Neutrophil (primary cell): Measurements from ENCODE around the gene PACSIN3.

Experiments used
- H3K27ac ChIP-seq: fragments of 200-600 bp; sonication (generic); 2 replicates; pipeline ENCODE4 v1.5.1; 2016; ENCODE audit warnings: mild to moderate bottlenecking, moderate library complexity
- H3K27me3 ChIP-seq: fragments of 200-600 bp; sonication (generic); 2 replicates; pipeline ENCODE4 v1.6.0; 2016; ENCODE audit warnings: mild to moderate bottlenecking
- H3K36me3 ChIP-seq: fragments of 200-600 bp; sonication (generic); 2 replicates; pipeline ENCODE4 v1.5.1; 2017
- H3K4me1 ChIP-seq, 2 experiments: fragments of 200-600 bp in 1 of 2; sonication (generic) in 1 of 2; 1 replicate in 1 of 2; 2 replicates in 1 of 2; pipeline versions ENCODE4 v1.5.1 to v1.6.1; 2013 to 2016; ENCODE audit warnings: low read depth in 1 of 2, low read length in 1 of 2, mild to moderate bottlenecking in 1 of 2, moderate library complexity in 1 of 2; ENCODE audit not compliant: control insufficient read depth in 1 of 2, insufficient read depth in 1 of 2
- H3K4me3 ChIP-seq, 2 experiments: fragments of 200-600 bp in 1 of 2; sonication (generic) in 1 of 2; 1 replicate in 1 of 2; 2 replicates in 1 of 2; pipeline ENCODE4 v1.5.1; 2013 to 2016; ENCODE audit warnings: low read depth in 1 of 2, low read length in 1 of 2, mild to moderate bottlenecking in 1 of 2, moderate library complexity in 1 of 2
- H3K9me3 ChIP-seq: fragments of 200-600 bp; sonication (generic); 2 replicates; pipeline ENCODE4 v1.5.1; 2016
- TF ChIP-seq, protein P1 (sequence below): fragments of 200-600 bp; sonication (generic); IDR thresholded peaks from 2 replicates; pipeline ENCODE4 v1.5.1; 2016; ENCODE audit warnings: antibody characterized with exemption

The PACSIN3 gene

DNA sequence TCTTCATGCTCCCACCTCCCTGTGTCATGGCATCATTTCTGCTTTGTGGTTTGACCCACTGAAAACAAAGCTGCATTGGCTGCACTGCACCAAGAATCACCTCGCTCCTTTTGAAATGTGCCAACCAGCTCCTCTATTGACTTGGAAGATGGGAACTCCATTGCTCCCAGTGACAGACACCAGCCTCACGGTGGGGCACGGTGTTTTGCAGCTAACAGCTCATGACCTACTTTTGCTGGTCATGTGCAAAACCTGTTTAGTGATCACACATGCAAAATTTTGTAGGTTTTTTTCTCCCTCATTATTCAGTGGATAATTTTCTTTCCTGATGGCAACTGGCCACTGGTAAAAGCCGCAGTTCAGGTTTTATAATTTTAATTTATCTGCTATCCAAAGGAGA is 46.4 kb downstream of the PACSIN3 start:
- Histone ChIP-seq H3K36me3 (no peaks in the 10 kb centered on the region), H3K9me3 (no peaks in the 10 kb centered on the region), H3K4me1 (peaks cover 0 to 4% of the 10 kb centered on the region in 2 experiments), H3K4me3 (no peak overlapping the region), H3K27ac (no peak overlapping the region), H3K27me3 (no peaks in the 10 kb centered on the region)
- TF ChIP-seq, protein P1, sequence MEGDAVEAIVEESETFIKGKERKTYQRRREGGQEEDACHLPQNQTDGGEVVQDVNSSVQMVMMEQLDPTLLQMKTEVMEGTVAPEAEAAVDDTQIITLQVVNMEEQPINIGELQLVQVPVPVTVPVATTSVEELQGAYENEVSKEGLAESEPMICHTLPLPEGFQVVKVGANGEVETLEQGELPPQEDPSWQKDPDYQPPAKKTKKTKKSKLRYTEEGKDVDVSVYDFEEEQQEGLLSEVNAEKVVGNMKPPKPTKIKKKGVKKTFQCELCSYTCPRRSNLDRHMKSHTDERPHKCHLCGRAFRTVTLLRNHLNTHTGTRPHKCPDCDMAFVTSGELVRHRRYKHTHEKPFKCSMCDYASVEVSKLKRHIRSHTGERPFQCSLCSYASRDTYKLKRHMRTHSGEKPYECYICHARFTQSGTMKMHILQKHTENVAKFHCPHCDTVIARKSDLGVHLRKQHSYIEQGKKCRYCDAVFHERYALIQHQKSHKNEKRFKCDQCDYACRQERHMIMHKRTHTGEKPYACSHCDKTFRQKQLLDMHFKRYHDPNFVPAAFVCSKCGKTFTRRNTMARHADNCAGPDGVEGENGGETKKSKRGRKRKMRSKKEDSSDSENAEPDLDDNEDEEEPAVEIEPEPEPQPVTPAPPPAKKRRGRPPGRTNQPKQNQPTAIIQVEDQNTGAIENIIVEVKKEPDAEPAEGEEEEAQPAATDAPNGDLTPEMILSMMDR, result no peak

DNA sequence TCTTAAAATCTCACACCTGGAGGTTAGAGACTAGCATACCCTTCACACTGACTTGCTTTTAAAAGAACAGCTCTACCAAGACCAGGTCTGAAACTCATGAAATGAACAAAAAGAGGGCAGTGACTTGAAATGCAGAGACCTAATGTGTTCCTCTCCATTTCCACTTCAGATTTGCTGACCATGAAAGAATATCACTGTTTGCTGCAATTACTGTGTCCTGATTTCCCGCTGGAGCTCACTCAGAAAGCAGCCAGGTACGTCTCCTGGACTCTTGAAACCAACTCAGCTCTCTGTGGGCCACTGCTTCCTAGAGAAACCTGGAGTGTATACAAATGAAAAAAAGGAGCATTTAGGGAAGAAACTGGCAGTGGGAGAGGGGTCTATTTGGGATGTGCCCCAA is 48.8 kb downstream of the PACSIN3 start:
- Histone ChIP-seq H3K9me3 (no peaks in the 10 kb centered on the region), H3K4me1 (peaks cover 0 to 4% of the 10 kb centered on the region in 2 experiments), H3K36me3 (no peaks in the 10 kb centered on the region), H3K27me3 (no peaks in the 10 kb centered on the region), H3K27ac (no peak overlapping the region), H3K4me3 (no peak overlapping the region)
- TF ChIP-seq, protein P1, result no peak

DNA sequence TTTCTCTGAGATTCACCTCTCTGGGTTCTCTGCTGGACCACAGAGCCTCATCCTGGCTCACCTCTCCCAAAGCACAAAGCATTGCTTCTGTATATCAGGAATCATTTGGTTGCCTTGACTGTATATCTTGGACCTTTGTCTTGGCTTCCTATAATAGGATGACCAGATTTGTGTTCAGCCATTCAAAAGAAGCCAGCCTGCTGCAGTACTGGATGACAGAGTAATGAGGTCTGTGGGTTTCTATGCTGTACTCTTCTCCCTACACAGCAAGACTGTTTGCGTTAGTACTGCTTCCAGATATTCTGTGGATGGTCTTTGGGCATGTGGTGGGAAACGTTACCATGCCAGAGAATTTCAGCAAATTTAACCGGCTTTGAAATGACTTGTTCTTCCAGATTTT is 49.3 kb downstream of the PACSIN3 start:
- H3K27me3 ChIP-seq, result no peaks in the 10 kb centered on the region
- no peaks in the 10 kb centered on the region for H3K36me3 ChIP-seq
- H3K4me1 ChIP-seq, result peaks cover 0 to 4% of the 10 kb centered on the region in 2 experiments
- H3K27ac ChIP-seq, result no peak overlapping the region
- no peaks in the 10 kb centered on the region for H3K9me3 ChIP-seq
- TF ChIP-seq, protein P1, result no peak
- no peak overlapping the region for H3K4me3 ChIP-seq

DNA sequence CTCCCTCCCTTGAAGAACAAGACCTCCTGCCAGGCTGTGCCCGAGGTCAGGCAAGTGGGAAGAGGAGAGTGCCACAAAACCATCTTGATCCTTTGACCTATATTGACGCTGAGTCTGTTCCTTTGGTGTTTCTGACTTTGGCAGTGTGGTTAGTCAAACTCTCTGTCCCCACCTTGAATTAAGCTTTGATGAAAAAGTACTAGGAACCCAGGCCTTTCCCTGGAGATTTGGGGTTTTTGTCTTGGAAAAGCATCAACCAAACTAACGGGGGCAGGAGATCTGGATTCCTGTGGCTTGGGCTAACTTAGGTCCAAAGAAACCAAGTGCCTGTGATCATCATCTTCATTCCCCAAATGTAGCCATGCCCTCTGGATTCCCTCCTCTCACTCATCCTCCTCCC is 49.9 kb downstream of the PACSIN3 start:
- Histone ChIP-seq H3K27ac (no peak overlapping the region), H3K4me1 (peaks cover 0 to 4% of the 10 kb centered on the region in 2 experiments), H3K9me3 (no peaks in the 10 kb centered on the region), H3K27me3 (no peaks in the 10 kb centered on the region), H3K4me3 (no peak overlapping the region), H3K36me3 (no peaks in the 10 kb centered on the region)
- TF ChIP-seq, protein P1, result no peak

DNA sequence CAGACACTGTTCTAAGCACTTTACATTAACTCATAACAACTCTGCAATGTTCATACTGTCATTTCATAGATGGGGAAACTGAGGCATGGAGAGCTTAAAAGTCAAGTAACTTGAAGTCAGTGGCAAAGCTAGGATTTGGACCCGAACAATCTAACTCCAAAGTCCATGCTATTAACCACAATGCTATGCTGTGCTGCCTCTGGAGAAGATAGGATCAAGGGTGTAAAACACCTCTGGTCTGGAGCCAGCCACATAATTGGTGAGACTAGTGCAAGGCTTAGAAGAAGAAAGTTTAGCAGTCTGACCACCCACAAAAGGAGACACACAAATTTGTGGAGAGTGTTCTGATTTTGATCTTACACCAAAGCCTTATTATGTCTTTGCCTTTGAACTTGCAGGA is 53.3 kb downstream of the PACSIN3 start:
- Histone ChIP-seq H3K4me3 (no peak overlapping the region), H3K36me3 (no peaks in the 10 kb centered on the region), H3K27me3 (no peaks in the 10 kb centered on the region), H3K4me1 (no peaks in the 10 kb centered on the region), H3K9me3 (no peaks in the 10 kb centered on the region), H3K27ac (no peak overlapping the region)
- TF ChIP-seq, protein P1, result no peak

DNA sequence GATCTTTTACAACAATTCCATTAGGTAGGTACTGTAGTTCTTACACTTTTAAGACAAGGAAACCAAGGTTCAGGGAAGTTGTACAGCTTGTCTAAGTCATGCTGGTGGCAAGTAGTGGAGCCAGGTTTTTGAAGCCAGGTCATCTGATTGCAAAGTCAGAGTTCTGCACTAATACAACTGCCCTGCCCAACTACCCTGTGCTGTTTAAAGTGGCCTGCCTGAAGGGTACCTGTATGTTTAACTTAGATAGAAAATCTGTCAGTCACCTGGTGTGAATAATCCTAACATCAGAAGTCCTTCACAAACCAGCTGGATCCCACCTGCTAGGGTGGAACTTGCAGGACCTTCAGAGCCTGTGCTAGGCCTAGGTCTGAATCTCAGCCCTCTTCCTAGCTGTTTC is 53.7 kb downstream of the PACSIN3 start:
- Histone ChIP-seq H3K36me3 (no peaks in the 10 kb centered on the region), H3K9me3 (no peaks in the 10 kb centered on the region), H3K27ac (no peak overlapping the region), H3K4me3 (no peak overlapping the region), H3K4me1 (no peaks in the 10 kb centered on the region), H3K27me3 (no peaks in the 10 kb centered on the region)
- TF ChIP-seq, protein P1, result no peak
